Measurements from ENCODE around the gene THSD4.
"Not testable (repeated sequence)": the region's sequence is repeated elsewhere in the genome, so short reads cannot be mapped to it uniquely, and the experiment has no call there.

Gene THSD4

DNA sequence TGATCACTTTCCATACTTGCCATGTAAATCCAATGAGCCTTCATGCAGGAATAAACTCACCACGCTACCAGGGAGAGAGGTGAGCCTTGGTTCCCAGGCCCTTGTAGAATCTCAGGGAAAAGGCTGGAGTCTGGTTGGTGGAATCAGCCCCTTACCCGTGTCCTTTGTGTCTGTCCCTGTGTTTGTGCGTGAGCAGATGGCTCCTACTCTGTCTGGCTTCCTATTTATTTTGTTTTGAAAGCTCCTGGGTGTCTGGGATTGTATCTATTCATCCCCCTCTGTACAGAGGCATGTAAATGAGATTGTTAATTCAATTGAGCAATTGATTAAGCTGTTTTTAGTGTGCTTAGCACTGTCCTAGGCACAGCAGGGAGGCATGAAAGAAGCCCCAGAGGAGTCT lies 278.1 kb downstream of the THSD4 start:
- DNase-seq: no peak

DNA sequence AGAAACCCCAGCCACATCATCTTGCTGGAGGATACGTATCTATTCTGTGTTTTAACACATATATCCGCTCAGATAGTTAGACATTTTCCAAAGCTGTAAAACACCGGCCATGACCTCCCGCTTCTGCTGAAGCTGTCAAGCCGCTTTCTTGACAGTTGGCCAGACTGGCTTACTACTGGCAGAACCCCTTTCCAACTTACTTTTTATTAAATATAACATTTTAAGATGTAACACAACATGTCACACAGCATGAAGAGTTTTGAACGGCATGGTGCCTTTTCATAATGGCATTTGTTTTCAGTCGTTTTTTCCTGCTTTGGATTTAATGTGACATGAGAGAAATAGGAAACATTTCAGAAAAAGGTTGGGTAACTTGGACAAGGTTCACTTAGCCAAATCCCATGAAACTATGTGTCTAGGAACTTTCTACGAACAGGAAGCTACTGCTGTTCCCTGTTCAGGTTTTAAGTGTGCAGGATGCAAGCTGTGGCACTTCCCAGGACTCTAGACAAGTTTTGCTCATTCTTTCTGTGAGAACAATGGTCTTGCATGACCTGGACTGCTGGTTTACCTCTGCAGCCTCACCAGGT lies 281.4 kb downstream of the THSD4 start:
- DNase-seq: no peak

DNA sequence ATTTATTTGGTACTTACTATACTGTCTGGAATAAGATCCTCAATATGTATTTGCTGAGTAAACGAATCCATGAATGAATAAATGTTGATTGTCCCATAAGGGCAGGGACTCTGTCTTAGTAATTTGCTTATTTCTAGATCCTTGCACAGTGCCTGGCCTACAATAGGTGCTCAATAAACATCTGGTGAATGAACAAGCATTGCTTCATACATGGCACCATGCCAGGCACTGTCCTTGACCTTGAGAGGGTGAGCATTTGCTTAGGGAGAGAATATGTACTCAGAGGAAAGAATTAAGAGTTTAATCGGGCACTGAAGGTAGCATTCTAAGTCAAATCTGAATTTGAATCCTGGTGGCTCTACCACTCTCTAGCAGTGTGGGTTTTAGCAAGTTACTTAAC lies 282.1 kb downstream of the THSD4 start:
- no peak for DNase-seq

DNA sequence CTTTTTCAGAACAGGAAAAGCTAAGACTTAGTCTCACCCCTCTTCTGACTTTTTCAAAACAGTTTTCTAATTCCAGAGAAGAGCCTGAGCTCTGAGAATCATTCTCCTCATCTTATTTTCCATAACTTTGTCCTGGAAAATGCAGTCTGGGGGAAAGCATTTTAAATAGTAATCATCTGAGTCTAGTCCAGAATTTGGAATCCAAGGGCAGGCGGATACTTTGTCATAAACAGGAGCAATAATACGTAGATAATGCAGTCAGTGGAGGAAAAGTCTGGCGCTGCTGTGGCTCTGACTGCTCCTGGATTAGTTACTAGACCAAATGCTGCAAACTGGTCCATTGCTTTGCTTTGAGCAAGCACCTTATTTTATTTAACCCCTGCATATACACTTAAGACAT lies 285.0 kb downstream of the THSD4 start:
- DNase-seq: no peak

DNA sequence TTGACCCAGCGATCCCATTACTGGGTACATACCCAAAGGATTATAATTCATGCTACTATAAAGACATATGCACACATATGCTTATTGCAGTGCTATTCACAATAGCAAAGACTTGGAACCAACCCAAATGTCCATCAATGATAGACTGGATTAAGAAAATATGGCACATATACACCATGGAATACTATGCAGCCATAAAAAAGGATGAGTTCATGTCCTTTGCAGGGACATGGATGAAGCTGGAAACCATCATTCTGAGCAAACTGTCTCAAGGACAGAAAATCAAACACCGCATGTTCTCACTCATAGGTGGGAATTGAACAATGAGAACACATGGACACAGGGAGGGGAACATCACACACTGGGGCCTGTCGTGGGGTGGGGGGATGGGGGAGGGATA lies 286.5 kb downstream of the THSD4 start:
- not testable (repeated sequence) for DNase-seq

DNA sequence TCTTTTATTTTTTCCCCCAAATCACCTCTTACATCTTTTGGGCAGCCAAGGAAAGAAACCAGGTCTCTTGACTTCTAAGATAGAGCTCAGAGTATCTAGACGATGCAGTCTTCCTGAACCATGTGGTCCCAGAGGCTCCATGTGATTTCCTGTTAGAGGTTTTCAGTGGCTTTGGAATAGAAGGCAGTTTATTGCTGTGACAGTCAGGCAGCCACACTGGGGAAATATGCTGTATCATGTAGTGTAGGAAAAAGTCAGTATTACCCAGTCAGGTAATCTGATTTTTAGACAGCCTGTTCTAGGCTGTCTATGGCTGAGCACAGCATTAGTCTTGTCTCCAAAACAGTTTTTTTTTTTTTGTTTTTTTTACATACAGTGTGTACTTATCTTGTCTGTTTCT lies 294.3 kb downstream of the THSD4 start:
- no peak for DNase-seq

DNA sequence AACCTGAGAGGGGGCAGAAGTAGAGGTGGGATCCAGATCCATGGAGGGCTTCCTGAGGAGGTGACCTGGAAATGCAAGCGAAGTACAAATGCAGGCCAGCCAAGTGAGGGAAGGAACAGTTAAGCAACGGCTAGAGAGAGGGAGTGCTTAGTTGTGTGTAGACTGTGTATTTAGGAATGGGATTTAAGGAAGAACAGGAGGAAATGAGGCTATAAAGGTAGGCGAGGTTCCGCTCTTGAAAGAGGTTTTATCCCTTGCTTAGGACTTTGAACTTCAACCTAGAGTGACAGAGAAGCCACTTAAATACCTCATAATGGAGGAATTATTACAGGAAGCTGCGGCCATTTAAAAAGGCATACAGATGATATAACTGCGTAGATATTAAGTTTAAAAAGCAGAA lies 295.1 kb downstream of the THSD4 start:
- no peak for DNase-seq

DNA sequence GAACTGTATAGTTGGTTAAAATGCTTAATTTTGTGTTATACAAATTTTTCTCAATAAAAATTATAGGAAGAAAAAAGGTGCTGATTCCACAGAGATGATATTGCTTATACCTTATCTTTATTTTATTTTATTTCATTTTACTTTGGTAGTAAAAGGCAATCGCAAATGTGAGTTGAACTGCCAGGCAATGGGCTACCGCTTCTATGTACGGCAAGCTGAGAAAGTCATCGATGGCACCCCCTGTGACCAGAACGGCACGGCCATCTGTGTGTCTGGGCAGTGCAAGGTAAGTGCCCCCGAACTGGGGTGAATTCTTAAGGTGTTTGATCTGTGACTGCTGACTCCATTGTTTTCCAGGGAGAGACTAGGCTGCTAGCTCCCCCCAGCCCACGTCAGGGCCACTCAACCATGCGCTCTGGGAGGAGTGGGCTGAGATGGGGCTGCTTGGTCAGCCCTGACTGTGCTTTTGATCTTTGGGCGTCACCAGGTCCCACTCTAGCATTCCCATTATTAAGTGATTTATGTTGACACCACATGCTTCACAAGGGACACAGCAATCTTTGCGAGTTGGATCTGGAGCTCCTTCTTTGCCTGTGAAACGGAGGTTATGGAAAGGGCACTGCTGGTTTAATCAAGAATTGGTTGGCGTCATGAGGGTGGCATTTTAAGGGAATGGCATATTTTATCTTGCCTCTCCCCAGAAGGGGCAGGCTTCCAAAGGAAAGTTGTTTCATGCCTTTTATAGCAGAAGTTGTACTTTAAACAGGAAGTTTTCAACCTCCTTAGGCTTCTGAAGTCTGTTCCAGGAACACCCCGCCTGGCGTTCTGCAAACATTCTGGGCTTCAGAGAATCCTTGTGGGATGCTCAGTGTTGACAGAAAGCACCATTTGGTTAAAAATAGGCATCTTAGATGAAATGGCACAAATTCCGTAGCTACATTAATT lies 296.5 kb downstream of the THSD4 start:
- DNase-seq: no peak

DNA sequence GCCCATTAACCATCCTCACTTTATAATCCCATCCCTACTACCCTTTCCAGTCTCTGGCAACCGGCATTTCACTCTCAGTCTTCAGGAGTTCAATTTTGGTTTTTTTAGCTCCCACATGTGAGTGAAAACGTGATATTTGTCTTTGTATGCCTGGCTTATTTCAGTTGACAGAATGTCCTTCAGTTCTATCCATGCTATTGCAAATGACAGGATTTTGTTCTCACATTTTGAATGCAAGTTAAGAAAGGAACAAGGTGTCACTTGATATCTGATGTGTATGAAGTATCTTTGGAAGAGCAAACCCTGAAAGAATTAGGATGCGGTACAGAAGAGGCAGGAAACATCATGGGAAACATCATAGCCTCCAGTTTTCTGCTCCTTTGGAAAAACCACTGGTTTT lies 298.1 kb downstream of the THSD4 start:
- no peak for DNase-seq

DNA sequence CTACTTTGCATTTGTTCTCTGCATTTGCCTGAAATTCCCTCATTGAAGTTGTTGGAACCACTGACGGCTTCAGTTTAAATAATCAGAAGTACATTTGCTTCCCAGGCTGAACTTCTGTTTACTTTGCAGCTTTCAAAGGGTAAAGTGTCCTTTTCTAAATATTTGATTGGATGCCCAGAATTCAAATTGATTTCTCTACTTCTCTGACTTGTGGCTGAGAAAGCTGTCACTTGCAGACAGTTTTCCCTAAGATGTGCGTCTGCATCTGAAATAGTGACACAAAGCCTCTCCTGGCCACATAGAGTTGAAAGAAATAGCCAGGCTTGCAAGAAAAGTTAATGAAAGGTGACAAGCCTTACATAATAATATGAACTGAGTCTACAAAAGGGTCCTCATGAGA lies 299.6 kb downstream of the THSD4 start:
- DNase-seq: no peak

DNA sequence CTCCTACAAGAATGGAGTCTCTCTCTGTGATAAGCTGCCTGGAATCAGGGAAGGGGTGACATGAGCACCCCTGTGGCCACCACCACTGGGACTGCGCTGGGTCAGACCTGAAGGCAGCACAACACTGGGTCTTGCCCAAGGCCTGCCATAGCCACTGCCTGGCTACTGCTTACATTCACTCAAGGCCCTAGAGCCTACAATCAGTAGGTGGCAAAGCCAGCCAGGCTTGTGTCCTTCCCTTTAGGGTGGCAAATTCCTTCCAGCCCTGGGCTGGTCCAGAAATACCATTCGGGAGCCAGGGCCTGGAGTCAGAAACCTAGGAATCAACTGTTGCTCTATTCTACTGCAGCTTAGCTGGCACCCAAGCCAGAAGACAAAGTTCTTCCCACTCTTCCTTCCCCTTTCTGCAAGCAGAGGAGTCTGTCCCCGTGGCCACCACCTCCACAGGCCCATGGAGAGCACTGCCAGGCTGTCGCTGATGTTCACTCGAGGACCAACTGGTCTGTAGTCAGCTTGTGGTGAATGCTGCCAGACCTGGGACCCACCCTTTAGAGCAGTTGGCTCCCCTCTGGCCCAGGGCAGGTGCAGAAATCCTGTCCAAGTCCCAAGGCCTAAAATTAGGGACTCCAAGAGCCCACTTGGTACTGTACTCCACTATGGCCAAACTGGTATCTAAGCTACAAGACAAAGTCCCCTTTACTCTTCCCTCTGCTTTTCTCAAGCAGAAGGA lies 307.4 kb downstream of the THSD4 start:
- DNase-seq: no peak

DNA sequence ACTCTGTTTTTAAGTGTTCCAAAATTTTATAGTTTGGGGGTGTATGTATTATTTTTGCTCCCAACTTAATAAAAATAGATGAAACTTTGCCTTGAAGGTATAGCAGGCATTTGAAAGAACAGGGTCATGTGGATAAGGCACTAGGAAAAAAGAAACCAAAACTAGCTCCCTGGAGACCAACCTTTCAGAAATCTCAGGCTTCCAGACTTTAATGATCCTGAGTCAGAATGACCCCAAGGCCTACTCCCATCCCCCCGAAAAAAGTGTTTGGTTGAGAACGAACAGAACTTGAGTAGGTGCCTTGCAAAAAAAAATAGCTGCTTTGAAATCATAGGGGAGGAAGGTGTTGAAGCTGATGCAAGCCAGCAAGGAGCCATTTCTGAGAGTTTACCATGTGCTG lies 309.5 kb downstream of the THSD4 start:
- DNase-seq: no peak

DNA sequence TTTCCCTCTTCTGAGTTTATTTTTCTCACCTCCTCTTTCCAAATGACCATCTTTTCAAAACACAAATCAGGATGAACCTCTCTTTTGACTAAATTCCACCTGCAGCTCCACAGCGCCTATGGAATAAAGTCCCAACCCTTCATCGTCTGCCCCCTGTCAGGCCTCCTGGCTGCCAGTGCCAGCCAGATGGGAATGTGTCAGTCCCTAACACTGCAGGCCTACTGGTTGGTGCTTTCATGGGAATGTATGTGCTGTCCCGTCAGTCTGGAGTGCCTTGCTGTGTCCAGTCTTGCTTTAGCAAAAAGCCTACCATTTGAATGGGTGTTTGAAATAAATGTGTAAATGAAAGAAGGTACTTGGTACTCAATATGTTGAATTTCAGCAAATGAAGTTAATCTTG lies 310.1 kb downstream of the THSD4 start:
- DNase-seq: no peak

DNA sequence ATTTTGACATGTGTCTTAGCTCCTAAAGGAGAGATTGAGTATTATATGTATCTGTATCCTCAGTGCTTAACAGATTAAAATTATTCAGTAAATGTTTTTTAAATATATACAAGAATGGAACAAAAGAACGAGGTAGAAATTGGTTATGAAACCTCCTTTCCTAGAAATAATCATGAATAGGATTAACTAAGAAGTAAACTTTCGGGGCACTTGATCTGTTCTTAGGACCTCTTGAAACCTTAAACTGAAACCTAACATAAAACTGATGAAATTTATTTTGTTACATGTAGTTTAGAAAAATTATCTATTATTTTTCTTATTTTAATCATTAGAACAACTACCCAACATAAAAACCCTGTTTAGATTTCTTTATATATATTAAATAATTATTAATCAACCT lies 311.5 kb downstream of the THSD4 start:
- DNase-seq: no peak

DNA sequence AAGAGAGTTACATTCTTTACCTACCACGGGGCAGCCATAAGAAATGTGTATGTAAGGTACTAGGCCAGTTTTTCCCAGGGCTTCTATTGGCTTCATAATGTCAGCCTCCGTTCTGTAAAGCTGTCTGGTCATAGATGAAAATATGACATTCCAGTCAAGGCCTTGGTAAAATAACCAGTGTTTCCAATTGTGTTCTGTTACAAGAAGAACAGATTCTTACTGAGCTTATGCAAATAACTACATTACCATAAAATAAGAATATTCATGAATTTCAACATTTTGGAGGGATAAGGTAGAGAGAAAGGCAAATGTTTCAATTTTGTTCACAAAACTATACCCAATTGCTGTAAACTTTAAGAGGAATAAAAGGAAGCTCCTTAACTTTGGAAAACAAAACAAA lies 315.5 kb downstream of the THSD4 start:
- DNase-seq: no peak

DNA sequence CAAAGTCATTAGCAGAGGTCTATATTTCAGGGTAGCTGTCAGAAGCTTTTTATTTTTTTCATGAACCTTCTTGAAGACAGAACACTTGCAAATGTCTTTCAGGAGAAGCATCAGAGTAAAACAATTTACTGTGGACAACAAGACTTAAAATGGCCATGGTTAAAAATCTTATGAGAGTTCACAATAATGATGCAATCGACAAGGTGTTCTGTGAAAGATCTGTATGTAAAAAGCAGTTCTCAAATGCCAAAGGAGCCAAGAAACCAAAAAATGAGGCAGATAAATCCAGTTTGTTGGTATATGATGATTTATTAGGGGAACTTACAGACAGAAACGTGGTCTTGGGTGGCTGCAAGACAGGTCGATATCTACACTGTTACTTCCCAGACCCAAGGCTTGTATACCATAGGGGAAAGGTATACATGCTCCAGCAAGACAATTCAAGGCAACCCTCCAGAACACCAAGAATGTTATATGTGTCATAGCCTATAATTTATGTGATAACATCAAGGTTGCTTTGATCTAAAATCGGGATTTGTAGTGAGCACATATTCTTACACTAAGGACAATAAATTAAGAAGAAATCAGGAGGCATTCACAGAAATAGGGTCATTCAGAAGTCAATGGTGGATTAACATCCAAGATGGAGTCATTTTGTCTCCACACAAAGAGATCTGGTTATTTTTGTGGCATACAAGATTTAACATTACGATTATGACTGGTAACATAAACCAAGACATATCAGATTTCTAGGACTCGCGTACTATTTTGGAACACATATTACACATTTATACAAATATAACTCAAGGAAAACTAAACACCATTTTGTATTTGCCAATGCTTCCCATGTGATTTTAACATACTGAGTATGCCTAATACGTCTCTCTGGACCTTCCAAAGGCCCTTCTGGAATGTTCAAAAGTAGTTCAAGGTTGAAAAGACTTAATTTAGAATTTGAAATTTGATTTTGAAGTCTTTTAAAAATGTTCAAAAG lies 316.4 kb downstream of the THSD4 start:
- DNase-seq: no peak

DNA sequence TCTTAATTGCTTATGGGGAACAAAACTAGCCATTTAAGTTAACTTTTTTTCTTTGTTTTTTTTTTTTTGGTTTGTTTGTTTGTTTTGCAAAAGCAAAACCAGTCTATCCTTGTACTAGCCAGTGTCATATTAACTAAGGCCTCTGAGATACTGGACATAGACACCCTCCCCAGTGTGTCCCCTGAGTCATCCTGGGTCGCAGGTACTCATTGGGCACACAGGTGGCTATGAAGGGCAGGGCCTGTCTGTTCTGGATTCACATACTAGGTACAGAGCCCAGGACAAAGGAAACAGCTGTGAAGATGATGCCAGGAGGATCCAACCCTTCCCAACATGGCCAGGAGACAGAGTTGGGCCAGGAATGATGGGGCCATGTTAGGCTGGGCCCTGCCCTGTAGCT lies 318.1 kb downstream of the THSD4 start:
- DNase-seq: no peak

DNA sequence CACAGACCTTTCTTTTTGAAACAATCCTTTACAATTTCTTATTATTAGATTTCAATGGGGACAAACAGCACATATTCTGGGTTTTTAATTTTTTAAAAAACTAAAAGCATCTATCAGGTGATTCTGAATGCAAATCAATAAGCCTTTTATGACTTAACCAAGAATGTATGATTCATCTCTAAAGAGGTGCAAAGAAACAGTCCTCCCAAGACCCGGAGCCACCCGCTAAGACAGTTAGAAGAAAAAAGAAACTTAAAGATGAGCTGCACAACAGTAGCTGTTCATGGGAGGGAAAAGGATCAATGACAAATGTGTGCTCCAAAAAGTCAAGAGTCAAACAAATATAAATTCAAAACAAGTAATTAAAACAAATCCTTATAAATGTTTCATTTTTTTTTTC lies 319.5 kb downstream of the THSD4 start:
- no peak for DNase-seq

DNA sequence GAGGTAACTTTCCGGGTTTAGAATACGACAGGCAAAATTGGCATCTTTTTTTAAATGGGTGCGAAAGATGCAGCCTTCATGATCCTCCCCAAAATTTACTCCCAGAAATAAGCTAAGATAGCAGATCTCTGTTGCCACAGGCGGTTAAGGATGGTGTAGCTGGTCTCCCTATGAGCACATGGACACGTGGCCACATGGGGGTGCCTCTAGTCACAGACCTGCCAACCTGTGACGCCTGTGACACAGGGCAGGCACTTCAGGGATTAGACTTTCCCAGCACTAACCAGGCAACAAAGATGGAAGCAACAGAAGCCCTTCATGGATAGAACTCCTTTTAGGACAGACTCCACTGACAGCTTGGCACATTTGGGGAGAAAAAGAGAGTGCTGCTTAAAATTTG lies 320.3 kb downstream of the THSD4 start:
- no peak for DNase-seq

DNA sequence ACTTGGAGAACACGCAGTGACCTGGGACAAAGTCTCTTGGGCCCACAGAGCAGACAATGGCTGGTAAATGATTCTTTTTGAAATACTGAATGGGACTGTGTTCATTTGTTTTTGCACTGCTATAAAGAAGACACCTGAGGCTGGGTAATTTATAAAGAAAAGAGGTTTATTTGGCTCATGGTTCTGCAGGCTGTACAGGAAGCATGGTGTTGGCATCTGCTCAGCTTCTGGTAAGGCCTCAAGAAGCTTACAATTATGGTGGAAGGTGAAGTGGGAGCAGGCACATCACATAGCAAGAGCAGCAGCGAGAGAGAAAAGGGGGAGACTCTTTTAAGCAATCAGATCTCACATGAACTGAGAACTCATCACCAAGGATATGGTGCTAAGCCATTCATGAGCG lies 321.6 kb downstream of the THSD4 start:
- no peak for DNase-seq

DNA sequence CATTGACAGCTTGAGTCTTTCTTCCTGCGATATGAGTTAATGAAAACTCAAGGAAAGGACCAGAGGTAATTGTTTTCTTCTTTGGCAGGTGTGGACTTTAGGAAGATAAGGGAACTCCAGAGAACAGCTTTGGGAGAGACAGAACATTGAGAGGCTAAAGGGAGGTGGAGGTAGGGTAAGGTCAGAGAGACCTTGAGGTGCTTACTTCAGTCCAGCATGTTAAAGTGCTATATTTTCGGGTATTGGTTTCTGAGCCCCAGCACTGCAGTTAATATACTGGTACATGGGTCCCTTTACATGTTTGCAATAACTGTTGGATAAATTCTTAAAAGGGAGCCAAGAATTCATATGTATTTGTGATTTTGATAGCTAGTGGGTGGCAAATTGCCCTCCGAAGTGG lies 322.1 kb downstream of the THSD4 start:
- DNase-seq: no peak

DNA sequence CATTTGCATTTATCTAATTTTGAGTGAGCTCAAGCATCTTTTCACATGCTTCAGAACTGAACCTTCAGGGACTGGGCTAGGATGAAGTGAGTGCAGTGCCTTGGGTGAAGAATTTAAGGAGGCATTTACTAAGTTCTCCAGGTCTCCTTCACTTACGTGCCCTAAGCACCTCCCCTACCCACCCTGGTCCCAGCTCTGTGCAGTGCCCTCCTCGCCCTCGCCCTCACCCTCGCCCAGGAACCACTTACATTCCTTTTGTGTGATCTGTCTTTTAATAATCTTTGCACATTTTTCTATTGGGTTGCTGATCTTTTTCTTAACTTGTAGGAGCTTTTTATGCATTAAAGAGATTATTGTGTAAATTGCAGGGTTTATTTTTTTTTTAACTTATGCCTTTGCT lies 322.6 kb downstream of the THSD4 start:
- no peak for DNase-seq

DNA sequence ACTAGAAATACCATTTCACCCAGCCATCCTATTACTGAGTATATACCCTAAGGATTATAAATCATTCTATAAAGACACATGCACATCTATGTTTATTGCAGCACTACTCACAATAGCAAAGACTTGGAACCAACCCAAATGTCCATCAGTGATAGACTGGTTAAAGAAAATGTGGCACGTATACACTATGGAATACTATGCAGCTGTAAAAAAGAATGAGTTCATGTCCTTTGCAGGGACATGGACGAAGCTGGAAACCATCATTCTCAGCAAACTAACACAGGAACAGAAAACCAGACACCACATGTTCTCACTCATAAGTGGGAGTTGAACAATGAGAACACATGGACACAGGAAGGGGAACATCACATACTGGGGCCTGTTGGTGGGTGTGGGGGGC lies 324.2 kb downstream of the THSD4 start:
- not testable (repeated sequence) for DNase-seq
